Hepatocyte (in vitro differentiated cells): Measurements from ENCODE around the gene ZBTB32.

Experiments
- CTCF ChIP-seq: fragments of 200-600 bp; sonication (generic); IDR thresholded peaks from 2 replicates; pipeline ENCODE4 v1.5.1; 2016; ENCODE audit warnings: antibody characterized with exemption, mild to moderate bottlenecking; ENCODE audit not compliant: poor library complexity
- EZH2 ChIP-seq: fragments of 200-600 bp; sonication (generic); IDR thresholded peaks from 2 replicates; pipeline ENCODE4 v1.6.1; 2016; ENCODE audit warnings: antibody characterized with exemption, mild to moderate bottlenecking, borderline replicate concordance

GRCh38 chr19:35754370-35755130 is 50.2 kb downstream of the ZBTB32 start:
- TF ChIP-seq CTCF = no peak
- TF ChIP-seq EZH2 = no peak
